ENCODE data around the gene ZMYND19.

DNA sequence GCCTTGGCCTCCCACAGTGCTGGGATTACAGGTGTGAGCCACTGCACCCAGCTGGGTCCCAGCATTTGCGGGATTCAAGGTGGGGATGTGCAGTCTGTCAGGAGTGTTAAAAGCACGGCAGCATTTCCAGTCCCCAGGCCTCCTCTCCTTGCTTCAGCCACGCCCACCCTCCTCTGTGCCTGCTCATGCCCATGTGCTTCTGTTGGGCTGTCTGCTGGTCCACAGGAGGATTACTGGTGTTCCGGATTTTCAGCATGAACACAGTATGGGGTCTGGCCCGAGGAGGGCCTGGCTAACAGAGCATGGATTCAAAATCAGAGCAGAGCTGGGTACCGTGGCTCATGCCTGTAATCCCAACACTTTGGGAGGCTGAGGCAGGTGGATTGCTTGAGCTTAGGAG lies 20.6 kb upstream of the ZMYND19 start:
- TF ChIP-seq, protein P1, sequence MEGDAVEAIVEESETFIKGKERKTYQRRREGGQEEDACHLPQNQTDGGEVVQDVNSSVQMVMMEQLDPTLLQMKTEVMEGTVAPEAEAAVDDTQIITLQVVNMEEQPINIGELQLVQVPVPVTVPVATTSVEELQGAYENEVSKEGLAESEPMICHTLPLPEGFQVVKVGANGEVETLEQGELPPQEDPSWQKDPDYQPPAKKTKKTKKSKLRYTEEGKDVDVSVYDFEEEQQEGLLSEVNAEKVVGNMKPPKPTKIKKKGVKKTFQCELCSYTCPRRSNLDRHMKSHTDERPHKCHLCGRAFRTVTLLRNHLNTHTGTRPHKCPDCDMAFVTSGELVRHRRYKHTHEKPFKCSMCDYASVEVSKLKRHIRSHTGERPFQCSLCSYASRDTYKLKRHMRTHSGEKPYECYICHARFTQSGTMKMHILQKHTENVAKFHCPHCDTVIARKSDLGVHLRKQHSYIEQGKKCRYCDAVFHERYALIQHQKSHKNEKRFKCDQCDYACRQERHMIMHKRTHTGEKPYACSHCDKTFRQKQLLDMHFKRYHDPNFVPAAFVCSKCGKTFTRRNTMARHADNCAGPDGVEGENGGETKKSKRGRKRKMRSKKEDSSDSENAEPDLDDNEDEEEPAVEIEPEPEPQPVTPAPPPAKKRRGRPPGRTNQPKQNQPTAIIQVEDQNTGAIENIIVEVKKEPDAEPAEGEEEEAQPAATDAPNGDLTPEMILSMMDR (conservative IDR thresholded peaks at IDR 0.05; ENCODE audit: low read length) = no peak
- TF ChIP-seq EZH2phosphoT487 (IDR thresholded peaks at IDR 0.05; ENCODE audit: borderline replicate concordance) = no peak

Data from Loucy (cell line).